GM18951 (cell line): ENCODE data around the gene DMRTC2.

ENCODE experiments used
- POLR2A ChIP-seq: IDR thresholded peaks from 4 replicates; pipeline ENCODE4 v1.6.1; 2011; ENCODE audit warnings: mild to moderate bottlenecking; ENCODE audit not compliant: insufficient read length, insufficient read depth; ENCODE audit errors: extremely low read depth
- in situ Hi-C: fragments of 300-500 bp; cut with MboI; formaldehyde crosslinking; loops from one replicate; pipeline ENCODE4 v1.12.0; 2022; ENCODE audit warnings: low sequenced_read_pairs, mixed read lengths, inconsistent platforms; ENCODE audit not compliant: unreplicated experiment

The DMRTC2 gene

DNA sequence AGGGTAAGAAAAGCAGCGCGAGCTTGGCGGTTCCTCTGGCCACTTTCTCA, at the start of gene DMRTC2:
DMRTC2 (plus strand) TSS at position 42 of the 50 bp plus-strand sequence. CDS start 2,387 bp downstream, outside the sequence.
- TF ChIP-seq POLR2A, result no peak
- in situ Hi-C loops, result no loop called here

DNA sequence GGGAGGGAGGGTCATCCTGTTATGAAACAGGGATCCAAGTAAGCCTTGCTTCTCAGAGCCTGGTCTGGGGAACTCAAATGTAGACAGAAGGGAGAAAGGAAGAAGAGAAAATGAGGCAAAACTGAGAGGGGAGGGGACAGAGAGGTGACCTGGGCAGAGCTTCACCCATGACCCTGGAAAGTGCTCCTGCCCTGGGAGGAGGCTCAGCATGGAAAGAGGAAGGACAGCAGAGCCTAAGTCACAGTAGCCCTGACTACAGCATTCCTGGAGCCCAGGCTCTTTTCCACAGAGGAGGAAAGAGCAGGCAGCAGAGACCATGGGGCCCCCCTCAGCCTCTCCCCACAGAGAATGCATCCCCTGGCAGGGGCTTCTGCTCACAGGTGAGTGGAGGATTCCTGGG, 48.5 kb upstream of the DMRTC2 start, which contains the start of gene CEACAM3:
CEACAM3 (plus strand) TSS at position 226 of the 400 bp plus-strand sequence; CDS start at position 317, 91 bp downstream.
- in situ Hi-C loops, result no loop called here
- TF ChIP-seq POLR2A, result no peak

DNA sequence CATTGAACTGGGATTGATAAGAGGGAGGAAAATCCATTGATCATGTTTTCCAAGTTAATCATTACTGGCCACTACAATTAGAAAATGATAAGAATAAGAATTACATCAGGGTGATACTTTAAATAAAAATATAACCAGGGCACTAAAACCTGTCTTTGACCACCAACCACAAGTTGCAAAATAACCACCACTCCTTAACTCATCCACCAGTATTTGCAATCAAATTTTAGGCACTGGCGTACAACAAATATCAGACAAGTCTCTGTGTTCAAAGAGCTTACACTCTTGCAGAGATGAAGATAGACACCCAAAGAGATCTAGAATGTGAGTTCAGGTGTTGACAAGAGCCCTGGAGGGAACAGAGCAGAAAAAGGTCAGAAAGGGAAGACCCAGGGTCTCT, 47.9 kb upstream of the DMRTC2 start:
- in situ Hi-C loops, result no loop called here
- TF ChIP-seq POLR2A, result no peak

DNA sequence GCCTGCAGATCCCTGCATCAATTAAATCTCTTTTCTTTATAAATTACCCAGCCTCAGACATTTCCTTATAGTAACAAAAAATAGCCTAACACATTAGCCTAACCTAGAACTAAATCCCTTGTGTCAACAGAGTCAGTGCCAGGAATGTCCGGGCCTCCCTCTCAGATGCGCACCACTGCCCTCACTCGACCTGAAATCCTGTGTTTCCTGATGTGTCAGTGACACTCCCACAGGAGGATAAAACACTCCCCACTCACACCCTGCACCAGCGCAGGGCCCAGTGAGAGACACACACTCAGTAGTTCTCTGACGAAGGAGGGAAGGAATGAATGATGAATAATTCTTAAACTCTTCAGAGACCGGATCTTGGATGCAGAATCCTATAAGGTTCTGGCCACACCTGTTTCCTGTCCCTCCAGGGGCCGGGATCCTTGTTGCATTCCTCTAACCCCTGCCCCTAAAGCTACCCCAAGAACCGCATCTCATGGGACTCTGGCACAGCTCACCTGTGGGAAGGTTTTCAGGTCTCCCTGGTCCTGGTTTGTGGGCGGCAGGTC, 45.3 kb upstream of the DMRTC2 start:
- no peak for TF ChIP-seq POLR2A
- in situ Hi-C loops, result no loop called here

DNA sequence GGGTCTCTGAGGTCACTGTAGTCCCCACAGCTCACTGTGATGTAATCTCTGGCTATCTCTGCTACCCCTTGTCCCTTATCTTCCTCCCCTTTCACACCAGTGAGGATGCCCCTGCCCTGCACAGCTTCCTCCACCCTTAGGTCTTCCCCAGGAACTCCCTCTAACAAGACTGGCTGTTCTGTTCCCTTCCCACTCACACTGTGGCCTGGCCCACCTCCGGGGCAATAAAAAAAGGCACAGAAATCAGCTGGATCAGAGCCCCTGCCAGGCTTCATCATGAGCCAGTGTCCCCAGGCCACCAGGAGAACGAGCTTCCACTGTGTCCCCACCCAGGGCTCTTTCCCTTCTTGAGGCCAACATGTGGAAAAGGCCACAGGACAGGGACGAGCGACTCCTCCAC, 43.8 kb upstream of the DMRTC2 start:
- in situ Hi-C loops, result no loop called here
- no peak for TF ChIP-seq POLR2A

DNA sequence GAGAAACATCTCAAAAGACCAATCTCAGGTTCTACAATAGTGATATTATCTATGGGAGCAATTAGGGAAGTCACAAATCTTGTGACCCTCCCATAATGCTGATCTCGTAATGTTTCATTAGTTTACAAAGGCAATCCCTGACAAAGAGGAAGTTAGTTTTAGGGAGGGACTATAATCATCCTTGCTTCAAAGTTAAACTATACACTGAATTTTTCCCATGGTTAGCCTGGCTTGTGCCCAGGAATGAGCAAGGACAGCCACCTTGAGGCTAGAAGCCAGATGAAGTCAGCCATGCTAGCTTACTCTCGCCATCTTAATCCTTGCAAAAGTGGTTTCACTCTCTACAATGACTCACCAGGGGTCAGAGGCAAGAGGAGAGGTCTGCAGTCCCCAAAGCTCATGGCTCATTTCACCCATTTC, 43.0 kb upstream of the DMRTC2 start:
- TF ChIP-seq POLR2A, result no peak
- in situ Hi-C loops, result no loop called here

DNA sequence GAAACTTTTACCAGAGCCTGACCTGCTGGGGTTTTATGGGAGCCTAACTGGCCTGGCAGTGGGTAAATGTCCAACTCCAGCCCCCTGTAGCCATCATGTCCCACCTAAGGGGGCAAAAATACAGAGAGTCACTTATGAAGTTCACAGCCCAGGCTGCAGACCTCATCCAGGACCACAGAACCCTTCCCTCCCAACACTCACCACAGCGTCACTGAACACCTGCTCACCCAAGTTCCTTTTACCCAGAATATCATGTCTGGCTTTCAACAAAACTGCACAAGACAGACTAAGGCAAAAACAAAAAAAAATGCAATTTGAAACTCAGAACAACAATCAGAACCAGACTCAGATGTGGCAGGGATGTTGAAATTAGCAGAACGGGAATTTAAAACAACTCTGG, 42.1 kb upstream of the DMRTC2 start:
- in situ Hi-C loops, result no loop called here

DNA sequence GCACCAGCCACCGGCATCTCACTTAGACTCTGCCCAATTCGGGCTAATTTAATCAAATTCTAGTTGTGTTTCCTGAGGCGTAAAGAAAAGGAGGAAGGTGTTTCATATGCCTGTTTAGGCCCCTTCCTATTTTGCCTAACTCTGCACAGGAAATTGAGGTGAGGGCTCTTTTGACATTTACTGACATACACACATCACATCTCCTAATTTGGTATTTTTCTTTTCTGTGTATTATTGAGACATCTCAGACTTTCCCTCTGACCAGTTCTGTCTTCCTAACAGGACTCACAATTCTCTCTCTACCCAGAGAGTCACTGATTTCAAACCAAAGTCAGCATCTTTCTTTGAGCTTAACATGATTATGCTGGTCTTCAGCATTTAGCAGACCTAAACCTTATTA, 40.5 kb upstream of the DMRTC2 start:
- no peak for TF ChIP-seq POLR2A
- in situ Hi-C loops, result no loop called here

More for the DNA sequence above, 42.1 kb upstream of the DMRTC2 start:
- no peak for TF ChIP-seq POLR2A

DNA sequence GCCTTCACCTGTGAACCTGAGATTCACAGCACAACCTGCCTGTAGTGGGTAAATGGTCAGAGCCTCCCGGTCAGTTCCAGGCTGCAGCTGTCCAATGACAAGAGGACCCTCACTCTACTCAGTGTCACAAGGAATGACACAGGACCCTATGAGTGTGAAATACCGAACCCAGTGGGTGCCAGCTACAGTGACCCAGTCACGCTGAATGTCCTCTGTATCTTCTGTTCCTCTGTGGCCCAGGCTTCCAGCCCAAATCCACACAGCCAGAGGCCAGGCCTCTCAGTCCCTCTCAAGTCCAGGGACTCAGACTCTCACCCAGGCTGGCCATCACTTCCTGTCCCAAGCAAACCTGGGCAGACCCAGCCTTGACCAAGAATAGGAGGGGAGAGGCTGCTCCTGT, 37.7 kb upstream of the DMRTC2 start:
- TF ChIP-seq POLR2A, result no peak
- in situ Hi-C loops, result no loop called here

DNA sequence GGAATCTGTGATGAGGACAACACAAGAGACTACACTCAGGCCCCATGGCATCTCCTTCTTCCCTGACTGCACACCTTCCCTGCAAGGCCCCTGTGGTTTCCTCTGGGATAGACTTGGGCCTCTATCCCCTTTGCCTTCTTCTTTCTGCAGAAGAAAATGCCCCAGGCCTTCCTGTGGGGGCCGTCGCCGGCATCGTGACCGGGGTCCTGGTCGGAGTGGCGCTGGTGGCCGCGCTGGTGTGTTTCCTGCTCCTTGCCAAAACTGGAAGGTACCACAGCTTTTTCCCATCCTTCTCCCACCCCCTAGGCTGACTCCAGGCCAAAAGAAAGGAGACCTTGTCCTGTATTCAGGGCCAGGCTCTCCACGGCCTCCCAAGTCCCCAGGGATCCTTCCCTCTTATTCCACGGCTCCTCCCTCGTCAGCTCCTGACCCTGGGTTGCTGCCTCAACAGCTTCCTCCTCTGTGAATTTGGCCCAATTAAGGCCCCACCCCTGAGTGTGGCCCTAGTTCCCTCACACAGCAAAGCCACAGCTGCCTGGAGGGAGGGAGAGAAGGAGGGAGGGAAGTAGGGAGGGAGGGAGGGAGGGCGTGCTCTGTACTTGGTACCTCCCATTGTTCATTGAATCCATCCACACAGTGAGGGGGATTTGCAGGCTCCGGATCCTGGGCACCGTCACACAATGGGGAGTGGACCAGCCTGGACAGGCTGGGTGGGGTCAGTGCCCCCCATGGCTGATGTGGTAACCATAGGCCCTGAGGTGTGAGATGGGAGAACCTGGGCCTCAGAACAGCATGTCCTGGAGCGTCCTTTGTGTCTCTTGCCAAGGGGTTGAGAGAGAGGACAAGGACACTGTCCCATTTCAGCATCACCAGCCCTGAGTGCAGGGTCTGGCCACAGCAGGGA, 35.9 kb upstream of the DMRTC2 start:
- no peak for TF ChIP-seq POLR2A

DNA sequence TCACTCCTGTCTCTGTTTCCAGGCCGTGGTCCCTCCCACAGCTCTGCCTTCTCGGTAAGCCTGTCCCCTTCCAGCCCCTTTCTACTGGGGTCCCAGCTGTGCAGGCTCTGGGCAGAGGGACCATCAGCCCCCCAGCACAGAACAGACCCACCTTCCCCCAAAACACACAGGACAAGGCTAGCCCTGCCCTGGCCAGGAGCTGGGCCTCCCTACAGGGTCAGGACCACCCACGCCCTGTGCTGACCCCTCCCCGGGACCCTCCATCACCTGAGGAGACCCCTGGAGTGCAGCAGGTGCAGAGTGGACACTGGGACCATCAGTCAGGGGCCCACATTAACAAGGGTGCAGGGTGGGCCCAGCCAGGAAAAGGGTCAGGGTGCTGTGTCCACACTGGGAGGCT, 34.5 kb upstream of the DMRTC2 start:
- TF ChIP-seq POLR2A, result no peak
- in situ Hi-C loops, result no loop called here

More for the DNA sequence above, 35.9 kb upstream of the DMRTC2 start:
- in situ Hi-C loops, result no loop called here

DNA sequence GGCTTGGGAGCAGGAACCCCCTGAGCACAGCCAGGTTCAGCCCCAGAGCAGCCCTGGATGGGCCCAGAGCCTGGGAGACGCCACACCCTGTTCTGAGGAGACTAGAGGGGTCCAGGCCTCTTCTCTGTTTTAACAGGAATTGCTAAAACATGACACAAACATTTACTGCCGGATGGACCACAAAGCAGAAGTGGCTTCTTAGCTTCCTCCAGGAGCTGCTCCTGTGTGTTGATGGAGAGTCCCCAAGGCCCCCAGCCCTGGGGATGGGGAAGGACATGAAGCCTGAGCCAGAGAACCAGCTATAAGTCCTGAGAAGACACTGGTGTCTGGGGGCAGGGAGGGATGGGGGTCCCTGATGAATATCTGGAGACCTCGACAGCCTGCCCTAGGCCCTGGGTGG, 33.8 kb upstream of the DMRTC2 start:
- no peak for TF ChIP-seq POLR2A
- in situ Hi-C loops, result no loop called here

DNA sequence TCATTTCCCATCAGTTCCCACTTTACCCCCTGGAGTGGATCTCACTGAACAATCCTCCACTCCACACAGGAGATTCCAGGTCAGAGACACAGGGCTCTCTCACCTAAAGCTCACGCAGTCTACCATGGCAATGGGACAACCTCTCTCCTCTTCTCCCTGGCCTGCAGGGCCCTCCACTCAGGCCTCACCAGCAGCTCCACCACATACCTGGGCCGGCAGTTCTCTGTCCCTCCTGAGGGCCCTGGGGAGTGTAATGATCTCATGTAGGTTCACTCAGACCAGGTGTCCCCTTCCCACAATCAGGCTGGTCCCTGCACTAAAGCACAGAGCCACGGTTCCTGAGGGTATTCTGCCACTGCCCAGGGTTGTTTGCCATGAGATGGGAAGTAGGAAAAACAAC, 32.9 kb upstream of the DMRTC2 start:
- TF ChIP-seq POLR2A, result no peak
- in situ Hi-C loops, result no loop called here

DNA sequence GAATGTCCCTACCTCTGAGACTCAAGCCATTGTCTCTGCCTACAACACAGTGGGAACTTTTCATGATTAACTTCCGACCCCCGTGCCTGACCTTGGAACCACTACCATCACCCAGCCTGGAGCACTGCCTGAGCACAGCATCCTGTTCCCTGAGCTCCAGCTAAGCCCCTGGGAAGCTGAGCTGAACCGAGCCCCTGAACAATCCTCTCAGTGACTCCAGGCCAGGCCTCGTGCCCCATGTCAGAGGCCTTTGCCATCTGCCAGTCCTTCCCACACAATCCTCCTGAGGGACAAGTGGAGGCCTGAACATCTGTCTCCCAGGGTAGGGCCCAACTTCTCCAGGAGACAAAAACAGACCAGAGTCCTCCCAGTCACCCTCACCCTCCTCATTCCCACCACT, 30.9 kb upstream of the DMRTC2 start:
- no peak for TF ChIP-seq POLR2A
- in situ Hi-C loops, result no loop called here
